Activated CD4-positive, alpha-beta T cell treated with anti-CD3 and anti-CD28 coated beads, Interleukin-2, amount 50 U/mL, for 16 hours (primary cell): ENCODE results near the gene GPRASP3.
"Not testable (repeated sequence)": the region's sequence is repeated elsewhere in the genome, so short reads cannot be mapped to it uniquely, and the experiment has no call there.

ENCODE experiments used
- DNase-seq: peaks from one replicate; pipeline ENCODE4 v3.0.0-alpha.2; 2020

GPRASP3 gene, protein sequence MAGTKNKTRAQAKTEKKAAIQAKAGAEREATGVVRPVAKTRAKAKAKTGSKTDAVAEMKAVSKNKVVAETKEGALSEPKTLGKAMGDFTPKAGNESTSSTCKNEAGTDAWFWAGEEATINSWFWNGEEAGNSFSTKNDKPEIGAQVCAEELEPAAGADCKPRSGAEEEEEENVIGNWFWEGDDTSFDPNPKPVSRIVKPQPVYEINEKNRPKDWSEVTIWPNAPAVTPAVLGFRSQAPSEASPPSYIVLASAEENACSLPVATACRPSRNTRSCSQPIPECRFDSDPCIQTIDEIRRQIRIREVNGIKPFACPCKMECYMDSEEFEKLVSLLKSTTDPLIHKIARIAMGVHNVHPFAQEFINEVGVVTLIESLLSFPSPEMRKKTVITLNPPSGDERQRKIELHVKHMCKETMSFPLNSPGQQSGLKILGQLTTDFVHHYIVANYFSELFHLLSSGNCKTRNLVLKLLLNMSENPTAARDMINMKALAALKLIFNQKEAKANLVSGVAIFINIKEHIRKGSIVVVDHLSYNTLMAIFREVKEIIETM

DNA sequence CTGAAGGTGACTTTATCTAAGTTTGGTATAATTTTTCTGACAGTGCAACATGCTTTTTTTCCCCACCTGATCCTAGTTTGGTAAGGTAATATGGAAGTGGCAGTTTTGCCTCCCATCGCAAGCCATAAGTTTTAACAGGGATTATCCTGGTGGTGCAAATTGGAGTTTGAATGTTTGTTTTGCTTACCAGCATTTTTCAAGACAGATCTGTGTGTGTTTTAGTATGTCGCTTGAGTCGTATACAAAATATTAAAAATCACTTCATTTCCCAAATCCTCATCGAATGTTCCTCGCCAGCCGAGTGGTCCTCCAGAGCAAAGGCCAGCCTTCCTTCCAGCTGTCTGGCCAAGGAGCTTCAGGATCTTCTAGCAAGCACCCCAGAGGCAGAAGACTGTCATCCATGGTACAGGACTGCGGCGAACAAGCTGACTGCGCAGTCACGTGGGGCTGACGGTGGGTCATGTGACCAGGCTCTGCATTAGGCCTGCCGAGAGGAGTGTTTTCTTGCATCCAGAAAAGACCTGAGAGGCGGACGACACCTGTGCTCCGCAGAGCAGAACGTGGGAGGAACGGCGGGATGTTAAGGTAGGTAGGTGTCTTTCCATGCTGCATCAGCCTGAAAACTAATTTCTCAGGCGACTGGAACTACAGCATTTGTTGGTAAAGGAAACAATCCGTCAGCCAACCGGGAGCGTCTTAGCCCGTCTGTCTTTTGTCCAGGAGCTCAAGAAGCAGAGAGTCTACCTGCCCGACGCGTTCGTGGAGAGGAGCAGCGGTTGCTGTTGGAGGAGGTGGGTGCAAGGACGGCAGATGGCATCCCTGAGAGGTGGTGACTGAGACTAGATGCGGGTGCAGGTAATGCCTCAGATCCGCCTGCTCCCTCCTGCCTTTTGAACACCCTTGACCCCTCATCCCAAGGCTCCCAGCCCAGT, at the start of gene GPRASP3:
GPRASP3 (plus strand) TSS at position 507 of the 932 bp plus-strand sequence. CDS start 28,253 bp downstream, outside the sequence.
- DNase-seq = peak; percentile 71

DNA sequence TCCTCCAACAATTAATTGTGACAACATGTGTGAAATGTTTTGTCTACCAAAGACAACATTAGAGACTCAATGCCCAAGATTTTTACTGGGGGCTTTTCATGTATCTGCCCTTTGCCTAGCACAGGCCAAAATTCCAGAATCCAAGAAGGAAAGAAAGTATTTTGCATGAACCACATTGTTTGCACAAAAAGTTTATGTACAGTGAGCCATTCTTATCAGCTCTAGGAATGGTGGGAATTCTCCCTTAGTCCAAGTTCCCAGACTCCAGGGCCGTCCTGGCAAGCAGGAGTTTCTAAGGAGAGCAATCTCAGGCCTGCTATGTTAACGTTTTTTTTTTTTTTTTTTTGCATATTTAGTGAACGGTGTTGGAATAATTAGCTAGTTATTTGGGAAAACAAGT, 47.7 kb upstream of the GPRASP3 start:
- no peak for DNase-seq

DNA sequence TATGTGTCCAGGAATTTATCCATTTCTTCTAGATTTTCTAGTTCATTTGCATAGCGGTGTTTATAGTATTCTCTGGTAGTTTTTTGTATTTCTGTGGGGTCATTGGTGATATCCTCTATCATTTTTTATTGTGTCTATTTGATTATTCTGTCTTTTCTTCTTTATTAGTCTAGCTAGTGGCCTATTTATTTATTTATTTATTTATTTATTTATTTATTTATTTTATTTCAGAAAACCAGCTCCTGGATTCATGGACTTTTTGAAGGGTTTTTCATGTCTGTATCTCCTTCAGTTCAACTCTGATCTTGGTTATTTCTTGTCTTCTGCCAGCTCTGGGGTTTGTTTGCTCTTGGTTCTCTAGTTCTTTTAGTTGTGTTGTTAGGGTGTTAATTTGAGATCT, 43.1 kb upstream of the GPRASP3 start:
- DNase-seq = not testable (repeated sequence)

DNA sequence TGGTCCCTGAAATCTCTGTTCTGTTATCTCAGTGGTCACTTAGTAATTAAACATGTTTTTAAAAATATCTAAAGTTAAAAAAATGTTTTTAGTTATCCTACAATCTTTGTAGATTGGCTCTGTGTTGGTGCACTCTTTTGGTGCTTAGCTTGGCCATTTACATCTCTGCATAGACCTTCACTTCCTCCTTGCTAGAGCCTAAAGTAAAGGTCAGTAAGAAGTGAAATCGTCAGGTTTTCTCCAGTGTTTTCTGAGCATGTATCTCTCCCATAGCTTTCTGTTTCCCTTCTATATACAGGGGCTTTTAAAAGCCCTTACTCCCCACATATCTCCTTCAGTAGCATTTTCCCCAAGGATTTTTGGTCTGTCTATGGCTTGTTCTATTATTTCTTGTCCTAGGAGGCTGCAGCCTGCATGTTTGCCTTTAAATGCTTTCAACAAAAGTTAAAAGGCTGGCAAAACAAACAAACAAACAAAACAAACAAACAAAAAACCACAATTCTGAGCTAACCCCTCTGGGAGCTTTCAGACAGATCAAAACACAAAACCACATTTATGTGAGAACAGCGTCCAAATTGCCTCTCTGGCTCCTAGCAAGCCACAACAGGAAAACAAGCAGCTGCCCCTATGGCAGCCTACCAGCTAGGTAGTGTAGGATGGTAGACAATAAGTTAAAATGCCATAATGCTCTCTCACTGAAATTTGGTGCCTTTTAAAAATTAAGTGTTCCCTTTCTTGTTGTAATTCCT, 35.6 kb upstream of the GPRASP3 start:
- no peak for DNase-seq

DNA sequence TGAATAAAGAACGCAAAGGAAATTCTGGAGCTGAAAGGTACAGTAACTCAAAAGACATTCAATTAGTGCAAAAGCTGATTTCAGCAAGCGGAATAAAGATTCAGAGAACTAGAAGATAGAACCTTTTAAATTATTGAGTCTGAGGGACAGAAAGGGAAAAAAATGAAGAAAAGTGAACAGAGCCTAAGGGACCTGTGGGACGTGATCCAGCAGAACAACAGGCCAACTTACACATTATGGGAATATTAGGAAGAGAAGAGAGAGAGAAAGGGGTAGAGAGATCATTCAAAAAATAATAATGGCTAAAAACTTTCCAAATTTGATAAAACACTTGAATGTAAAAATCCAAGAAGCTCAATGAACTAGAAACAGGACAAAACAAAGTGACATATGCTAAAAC, 25.8 kb upstream of the GPRASP3 start:
- DNase-seq = no peak

DNA sequence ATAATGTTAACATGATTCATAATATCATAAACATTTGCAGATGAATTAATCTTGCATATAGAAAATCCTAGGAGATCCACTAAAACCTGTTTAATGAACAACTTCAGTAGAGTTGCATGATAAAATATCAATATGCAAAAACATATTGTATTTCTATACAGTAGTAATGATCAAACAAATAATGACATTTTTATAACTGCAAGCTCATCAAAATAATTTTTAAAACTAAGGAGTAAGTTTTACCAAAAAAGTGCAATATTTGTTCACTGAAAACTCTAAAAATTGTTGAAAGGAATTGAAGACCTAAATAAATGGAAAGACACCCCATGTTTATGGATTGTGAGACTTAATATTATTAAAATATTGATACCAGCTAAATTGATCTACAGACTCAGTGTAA, 24.2 kb upstream of the GPRASP3 start:
- no peak for DNase-seq

DNA sequence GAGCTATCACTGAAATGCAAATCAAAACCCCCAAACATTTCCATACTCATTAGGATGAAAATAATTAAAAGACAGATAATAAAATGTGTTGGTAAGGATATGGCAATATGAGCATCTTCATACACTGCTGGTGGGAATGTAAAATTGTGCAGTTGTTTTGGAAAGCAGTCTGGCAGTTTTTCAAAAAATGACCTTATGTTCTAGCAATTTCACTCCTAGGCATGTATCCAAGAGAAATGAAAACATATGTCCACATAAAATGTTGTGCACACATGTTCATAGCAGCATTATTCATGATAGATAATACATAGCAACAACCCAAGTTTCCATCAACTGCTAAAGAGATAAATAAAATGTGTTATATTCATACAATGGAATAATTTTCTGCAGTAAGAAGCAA, 23.0 kb upstream of the GPRASP3 start:
- DNase-seq = no peak

DNA sequence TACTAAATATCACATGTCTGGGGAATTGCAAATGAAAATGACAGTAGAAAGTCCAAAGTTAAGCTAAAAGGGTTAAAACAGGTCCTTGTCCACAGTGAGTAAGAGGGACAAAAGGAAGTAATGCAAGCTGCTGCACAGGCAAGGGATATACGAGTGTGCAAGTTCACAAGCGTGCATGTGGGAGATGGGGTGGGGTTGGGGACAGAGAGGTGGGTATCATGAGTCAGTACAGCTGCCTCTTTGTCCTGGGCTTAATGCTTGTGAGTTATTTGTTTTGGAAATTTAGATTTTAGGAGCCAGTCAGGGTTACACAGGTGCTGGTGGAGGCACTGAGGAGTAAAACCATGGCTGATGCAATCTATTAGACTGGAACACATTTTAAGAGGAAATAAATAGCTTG, 11.6 kb upstream of the GPRASP3 start:
- DNase-seq = no peak

DNA sequence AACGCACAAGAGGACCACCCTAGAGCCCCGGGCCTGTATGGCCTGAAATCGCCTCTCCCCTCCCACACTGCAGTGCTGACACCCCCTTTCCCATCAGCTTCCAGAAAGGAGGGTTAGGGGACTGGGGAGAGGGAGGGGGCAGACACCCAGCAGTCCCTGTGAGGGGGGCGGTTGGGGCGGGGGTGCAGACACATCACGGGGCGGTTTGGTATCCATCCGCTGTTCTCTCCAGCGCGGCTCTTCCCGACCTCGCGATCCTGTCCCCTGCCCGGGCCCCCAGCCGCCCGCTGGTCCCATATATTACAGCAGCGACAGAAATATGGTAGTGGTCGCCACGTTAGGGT, 8.7 kb upstream of the GPRASP3 start:
- no peak for DNase-seq

DNA sequence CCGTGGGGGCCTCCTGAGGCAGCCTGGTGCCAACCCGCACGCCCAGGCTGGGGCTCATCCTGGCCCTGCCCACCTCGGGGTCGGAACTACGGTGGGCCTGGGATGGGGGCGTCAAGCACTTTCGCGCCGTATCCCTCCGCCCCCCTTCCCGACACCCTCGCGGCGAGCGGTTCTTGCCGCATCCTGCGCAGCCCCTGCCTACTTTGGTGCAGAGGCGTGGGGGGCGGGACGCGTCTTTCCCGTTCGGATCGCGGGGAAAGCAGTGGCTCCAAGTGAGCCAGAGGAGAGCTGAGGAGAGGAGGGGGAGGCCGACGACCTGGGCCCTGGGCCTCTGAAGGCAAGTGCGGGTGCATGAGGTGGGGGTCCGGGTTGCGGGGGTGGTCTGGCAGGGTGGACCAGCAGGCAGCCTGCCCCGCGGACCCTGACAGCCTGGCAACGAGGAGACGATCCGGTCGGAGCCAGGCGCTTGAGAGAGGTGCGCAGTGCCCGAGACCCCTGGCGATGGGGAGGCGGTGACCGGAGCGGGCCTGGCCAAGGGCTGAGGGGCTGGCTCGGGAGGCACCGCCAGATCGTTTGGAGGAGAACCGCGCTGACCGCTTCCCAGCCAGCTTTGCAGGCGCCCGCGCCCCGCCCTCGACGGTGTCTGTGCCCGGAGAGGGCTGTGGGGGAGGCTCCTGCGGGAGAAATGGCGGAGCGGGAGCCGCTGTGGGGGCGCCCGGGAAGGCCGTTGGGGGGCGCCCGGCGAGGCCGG, 8.2 kb upstream of the GPRASP3 start, which contains the start of gene GPRASP2:
GPRASP2 (plus strand) TSS at position 233 of the 751 bp plus-strand sequence. CDS start 2,422 bp downstream, outside the sequence.
- DNase-seq = no peak

DNA sequence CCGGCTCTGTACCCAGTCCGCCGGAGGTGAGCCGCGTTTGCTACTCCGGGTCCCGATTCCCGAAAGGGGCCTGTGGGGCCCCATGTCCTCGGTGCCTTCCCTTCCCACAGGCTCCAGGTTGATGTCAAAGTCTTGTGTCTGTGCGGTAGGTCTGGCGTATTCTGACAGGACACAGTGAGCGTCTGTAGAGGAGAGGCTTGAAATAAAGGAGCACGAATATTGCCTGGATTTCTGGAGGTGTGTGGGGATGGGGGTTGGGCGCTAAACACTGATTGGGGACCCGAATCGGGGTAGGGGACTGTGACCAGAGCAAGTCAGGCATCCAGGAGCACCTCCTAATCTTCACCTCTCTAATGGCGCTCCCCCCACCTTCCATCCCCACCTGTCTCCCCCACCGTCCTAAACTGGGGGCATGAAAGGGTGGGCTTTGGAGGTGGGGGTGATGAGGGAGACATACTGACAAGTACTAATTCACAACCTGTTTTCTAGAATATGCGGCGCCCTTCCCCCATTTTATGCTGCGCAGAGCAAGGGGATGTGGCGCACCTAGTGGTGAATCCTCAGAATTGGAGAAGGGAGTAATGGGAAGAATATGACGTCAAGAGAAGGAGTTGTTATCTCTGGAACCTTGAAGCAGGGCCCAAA, 7.4 kb upstream of the GPRASP3 start:
- DNase-seq = no peak

DNA sequence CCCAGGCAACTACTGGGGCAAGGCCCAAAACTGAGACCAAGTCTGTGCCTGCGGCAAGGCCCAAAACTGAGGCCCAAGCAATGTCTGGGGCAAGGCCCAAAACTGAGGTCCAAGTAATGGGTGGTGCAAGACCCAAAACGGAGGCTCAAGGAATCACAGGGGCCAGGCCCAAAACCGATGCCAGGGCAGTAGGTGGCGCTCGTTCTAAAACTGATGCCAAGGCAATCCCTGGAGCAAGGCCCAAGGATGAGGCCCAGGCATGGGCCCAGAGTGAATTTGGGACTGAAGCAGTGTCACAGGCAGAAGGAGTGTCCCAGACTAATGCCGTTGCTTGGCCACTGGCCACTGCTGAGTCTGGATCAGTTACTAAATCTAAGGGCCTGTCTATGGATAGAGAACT, 5.5 kb upstream of the GPRASP3 start:
- no peak for DNase-seq

DNA sequence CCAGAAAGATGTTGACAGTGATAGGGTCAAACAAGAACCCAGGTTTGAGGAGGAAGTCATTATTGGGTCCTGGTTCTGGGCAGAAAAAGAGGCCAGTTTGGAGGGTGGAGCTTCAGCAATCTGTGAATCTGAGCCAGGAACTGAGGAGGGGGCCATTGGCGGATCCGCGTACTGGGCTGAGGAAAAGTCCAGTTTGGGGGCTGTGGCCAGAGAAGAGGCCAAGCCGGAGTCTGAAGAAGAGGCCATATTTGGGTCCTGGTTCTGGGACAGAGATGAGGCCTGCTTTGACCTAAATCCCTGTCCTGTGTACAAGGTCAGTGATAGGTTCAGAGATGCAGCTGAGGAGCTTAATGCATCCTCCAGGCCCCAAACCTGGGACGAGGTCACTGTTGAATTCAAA, 4.6 kb upstream of the GPRASP3 start:
- no peak for DNase-seq

DNA sequence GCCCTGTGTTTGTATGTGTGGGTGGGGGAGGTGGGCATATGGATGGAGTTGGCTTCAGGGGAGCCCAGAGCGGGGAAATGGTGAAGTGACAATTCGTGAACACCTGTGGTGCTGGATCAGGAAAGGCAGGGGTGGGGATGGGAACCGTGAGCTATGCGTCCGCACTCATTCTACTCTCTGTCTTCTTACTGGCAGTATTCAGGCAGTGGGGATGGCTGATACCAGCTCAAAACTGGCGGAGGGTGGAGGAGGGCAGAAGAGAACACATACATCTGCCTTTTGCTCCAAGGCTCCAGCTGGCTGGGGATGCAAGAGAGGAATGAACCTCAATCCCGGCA, 595 bp downstream of the GPRASP3 start:
- DNase-seq = not testable (repeated sequence)

DNA sequence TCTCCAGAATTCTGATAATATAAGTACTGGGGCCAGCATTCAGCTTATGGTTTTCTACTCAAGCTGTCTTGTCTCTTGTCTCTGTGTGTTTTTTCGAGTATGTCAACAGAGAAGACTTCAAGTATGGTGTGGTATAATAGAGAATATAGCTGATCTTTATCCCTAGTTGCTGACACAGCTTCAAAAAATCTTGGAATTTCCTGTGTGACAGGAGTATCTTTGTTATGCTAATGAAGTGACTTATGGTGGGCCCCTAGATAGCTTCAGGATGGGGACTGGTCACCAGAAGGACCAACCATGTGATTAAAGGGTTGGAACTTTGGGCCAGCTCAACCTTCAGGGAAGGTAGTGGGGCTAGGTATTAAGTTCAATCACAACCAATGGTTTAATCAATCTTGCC, 2.9 kb downstream of the GPRASP3 start:
- no peak for DNase-seq

DNA sequence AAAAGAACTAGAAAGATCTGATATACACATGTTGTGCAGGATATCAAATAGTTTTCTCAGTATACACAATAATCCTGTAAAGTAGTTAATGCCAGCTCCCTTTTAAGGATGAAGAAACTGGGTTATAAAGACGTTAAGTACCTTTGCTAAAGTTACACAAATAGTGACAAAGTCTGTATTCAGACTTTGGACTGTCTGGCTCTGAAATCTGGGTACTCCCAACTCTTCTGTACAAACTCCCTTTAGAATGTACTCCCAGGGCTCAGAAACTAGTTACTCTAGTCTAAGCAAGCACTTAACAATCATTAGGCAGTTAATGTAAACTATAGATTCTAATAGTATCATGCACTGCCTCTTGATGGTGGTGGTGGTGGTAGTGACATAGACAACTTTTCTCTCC, 7.2 kb downstream of the GPRASP3 start:
- DNase-seq = no peak

DNA sequence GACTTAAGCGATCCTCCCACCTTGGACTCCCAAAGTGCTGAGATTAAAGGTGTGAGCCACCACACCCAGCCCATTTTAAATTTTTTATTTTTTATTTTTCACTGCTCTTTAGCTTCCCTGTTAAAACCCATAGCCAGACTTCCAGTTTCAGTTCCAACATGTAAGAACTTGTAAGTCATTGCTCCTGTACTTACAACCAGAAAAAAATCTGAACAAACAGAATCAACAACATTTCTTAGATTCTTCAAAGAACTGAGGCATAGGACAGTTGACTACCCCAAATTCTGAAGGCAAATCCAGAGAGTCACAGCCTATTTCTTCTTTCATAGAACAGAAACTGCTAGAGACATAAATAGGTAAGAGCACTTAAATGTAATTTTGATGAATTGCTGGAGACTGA, 8.1 kb downstream of the GPRASP3 start:
- DNase-seq = no peak

DNA sequence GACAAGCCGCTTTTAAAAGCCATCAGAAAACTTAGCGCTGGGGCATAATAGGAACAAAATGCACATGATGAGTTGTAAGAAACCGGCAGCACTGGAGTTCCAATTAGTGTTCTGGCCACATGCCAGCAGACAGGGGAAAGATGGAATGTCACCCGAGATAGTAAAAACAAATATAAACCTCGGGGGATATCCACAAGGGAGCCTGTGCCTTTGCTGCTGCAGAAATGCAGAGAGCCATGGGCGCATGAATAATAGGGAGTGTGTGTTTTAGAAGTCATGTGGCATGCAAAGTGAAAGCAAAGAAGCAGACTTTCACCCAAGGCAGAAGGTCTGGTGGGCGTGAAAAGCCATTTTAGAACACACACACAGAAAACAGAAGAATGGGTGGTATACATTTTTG, 19.1 kb downstream of the GPRASP3 start:
- DNase-seq = no peak

DNA sequence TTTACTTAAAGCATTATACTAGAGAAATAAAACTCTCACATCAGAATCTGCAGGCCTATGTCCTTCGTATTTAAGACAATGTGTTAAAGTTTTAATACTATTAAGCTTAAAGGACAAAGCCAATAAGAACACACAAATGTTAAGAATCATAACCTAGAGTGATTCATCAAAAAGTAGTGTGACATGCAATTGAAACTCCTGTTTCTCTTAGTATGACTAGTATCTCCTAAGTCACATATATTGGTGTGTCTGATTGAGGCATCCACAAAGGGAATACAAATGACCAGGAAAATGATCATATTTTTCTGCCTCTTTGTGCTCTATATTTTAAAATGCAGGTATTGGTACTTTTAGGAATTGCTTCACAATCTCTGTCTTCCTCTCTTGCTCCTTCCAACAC, 23.8 kb downstream of the GPRASP3 start:
- no peak for DNase-seq

DNA sequence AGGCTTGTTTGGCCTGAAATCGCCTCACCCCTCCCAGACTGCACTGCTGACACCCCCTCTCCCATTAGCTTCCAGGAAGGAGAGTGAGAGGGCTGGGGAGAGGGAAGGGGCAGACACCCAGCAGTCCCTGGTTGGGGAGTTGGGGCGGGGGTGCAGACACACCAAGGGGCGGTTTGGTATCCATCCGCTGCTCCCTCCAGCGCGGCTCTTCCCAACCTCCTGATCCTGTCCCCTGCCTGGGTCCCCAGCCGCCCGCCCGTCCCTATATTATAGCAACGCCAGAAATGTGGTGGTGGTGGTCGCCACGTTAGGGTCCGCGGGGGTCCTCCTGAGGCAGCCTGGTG, 24.9 kb downstream of the GPRASP3 start:
- no peak for DNase-seq

DNA sequence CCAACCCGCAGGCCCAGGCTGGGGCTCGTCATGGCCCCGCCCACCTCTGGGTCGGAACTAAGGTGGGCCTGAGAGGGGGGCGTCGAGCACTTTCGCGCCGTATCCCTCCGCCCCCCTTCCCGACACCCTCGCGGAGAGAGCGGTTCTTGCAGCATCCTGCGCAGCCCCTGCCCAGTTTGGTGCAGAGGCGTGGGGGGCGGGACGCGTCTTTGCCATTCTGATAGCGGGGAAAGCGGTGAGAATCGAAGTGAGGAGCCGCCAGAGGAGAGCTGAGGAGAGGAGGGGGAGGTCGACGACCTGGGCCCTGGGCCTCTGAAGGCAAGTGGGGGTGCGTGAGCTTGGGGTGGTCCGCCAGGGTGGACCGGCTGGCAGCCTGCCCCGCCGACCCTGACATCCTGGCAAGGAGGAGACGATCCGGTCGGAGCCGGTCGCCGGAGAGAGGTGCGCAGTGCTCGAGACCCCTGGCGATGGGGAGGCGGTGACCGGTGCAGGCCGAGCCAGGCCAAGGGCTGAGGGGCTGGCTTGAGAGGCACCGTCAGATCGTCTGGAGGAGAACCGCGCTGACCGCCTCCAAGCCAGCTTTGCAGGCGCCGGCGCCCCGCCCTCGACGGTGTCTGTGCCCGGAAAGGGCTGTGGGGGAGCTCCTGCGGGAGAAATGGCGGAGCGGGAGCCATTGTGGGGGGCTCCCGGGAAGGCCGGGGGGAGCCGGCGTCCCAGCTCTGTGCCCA, 25.5 kb downstream of the GPRASP3 start:
- no peak for DNase-seq
